Rectal smooth muscle tissue (tissue), 1 donor: ENCODE measurements around the gene KANSL1L.
"Not testable (repeated sequence)": the region's sequence is repeated elsewhere in the genome, so short reads cannot be mapped to it uniquely, and the experiment has no call there.

ENCODE experiments used
- H3K27ac ChIP-seq: one replicate; pipeline ENCODE4 v1.7.0; 2013; ENCODE audit warnings: low read depth, low read length, inconsistent platforms
- H3K27me3 ChIP-seq: one replicate; pipeline ENCODE4 v1.7.0; 2013; ENCODE audit warnings: low read length; ENCODE audit not compliant: control insufficient read depth, insufficient read depth
- H3K36me3 ChIP-seq: one replicate; pipeline ENCODE4 v1.7.0; 2013; ENCODE audit warnings: low read length; ENCODE audit not compliant: control insufficient read depth, insufficient read depth
- H3K4me1 ChIP-seq: one replicate; pipeline ENCODE4 v1.7.0; 2013; ENCODE audit warnings: low read length; ENCODE audit not compliant: control insufficient read depth, insufficient read depth
- H3K4me3 ChIP-seq: one replicate; pipeline ENCODE4 v1.7.0; 2013; ENCODE audit warnings: low read length
- H3K9ac ChIP-seq: one replicate; pipeline ENCODE4 v1.7.0; 2013; ENCODE audit warnings: low read length

Gene KANSL1L

GRCh38 chr2:210189452-210190138 is 18.4 kb upstream of the KANSL1L start:
- H3K27ac ChIP-seq = no peak overlapping the region
- no peaks in the 10 kb centered on the region for H3K36me3 ChIP-seq
- no peak overlapping the region for H3K4me3 ChIP-seq
- no peak overlapping the region for H3K9ac ChIP-seq
- H3K27me3 ChIP-seq = no peaks in the 10 kb centered on the region
- H3K4me1 ChIP-seq = no peaks in the 10 kb centered on the region

DNA sequence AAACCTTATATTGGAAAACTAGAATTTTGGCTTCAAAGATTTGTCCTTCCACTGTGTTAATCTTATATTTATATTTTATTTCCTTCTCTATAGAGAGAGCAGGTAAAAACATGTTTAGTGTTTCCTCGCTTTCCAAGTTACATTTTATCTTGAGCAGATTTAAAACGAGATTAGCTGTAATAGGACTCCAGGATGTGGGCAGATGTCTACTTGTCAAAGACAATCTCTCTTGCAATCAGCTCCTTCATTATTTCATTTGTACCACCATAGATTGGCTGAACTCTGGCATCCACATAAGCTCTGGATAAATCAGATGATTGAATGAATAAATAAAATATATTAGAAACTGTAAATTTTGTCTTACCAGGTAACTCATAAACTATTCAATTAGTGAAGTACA is 17.5 kb upstream of the KANSL1L start:
- no peaks in the 10 kb centered on the region for H3K36me3 ChIP-seq
- H3K9ac ChIP-seq = no peak overlapping the region
- H3K27me3 ChIP-seq = no peaks in the 10 kb centered on the region
- H3K4me3 ChIP-seq = no peak overlapping the region
- H3K4me1 ChIP-seq = no peaks in the 10 kb centered on the region
- no peak overlapping the region for H3K27ac ChIP-seq

- Histone ChIP-seq H3K36me3 (no peaks in the 10 kb centered on the region), H3K27me3 (no peaks in the 10 kb centered on the region), H3K9ac (no peak overlapping the region), H3K27ac (no peak overlapping the region), H3K4me3 (no peak overlapping the region), H3K4me1 (no peaks in the 10 kb centered on the region)
These were observed 17.0 kb upstream of the KANSL1L start for GRCh38 chr2:210188190-210188589.

GRCh38 chr2:210183936-210184335 is 12.7 kb upstream of the KANSL1L start:
- not testable (repeated sequence) for H3K27me3 ChIP-seq, H3K4me3 ChIP-seq, H3K36me3 ChIP-seq, H3K27ac ChIP-seq, H3K9ac ChIP-seq, H3K4me1 ChIP-seq

DNA sequence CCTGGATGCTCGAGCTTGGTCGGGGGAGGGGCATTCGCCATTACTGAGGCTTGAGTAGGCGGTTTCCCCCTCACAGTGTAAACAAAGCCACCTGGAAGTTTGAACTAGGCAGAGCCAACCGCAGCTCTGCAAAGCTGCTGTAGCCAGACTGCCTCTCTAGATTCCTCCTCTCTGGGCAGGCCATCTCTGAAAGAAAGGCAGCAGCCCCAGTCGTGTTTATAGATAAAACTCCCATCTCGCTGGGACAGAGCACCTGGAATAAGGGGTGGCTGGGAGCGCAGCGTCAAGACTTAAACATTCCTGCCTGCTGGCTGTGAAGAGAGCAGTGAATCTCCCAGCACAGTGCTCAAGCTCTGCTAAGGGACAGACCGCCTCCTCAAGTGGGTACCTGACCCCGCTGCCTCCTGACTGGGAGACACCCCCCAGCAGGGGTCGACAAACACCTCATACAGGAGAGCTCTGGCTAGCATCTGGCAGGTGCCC is 10.4 kb upstream of the KANSL1L start:
- not testable (repeated sequence) for H3K27me3 ChIP-seq, H3K36me3 ChIP-seq, H3K27ac ChIP-seq, H3K4me1 ChIP-seq, H3K9ac ChIP-seq, H3K4me3 ChIP-seq

DNA sequence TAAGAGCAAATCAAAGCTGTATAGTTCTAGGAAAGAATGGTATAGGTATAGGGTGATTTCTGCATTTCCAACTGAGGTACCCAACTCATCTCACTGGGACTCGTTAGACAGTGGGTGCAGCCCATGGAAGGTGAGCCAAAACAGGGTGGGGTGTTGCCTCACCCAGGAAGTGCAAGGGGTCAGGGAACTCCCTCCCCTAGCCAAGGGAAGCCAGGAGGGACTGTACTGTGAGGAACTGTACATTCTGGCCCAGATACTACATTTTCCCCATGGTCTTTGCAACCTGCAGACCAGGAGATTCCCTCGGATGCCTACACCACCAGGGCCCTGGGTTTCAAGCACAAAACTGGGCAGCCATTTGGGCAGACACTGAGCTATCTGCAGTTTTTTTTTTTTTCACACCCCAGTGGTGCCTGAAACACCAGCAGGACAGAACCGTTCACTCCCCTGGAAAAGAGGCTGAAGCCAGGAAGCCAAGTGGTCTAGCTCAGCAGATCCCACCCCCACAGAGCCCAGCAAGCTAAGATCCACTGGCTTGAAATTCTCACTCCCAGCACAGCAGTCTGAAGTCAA is 9.9 kb upstream of the KANSL1L start:
- not testable (repeated sequence) for H3K27ac ChIP-seq, H3K9ac ChIP-seq, H3K4me1 ChIP-seq

GRCh38 chr2:210180477-210180876 is 9.3 kb upstream of the KANSL1L start:
- H3K36me3 ChIP-seq = no peaks in the 10 kb centered on the region
- H3K9ac ChIP-seq = no peak overlapping the region
- no peaks in the 10 kb centered on the region for H3K27me3 ChIP-seq
- H3K4me1 ChIP-seq = no peaks in the 10 kb centered on the region
- H3K4me3 ChIP-seq = no peak overlapping the region
- H3K27ac ChIP-seq = no peak overlapping the region

More for the DNA sequence above, 9.9 kb upstream of the KANSL1L start:
- H3K36me3 ChIP-seq, H3K4me3 ChIP-seq, H3K27me3 ChIP-seq: not testable (repeated sequence)

DNA sequence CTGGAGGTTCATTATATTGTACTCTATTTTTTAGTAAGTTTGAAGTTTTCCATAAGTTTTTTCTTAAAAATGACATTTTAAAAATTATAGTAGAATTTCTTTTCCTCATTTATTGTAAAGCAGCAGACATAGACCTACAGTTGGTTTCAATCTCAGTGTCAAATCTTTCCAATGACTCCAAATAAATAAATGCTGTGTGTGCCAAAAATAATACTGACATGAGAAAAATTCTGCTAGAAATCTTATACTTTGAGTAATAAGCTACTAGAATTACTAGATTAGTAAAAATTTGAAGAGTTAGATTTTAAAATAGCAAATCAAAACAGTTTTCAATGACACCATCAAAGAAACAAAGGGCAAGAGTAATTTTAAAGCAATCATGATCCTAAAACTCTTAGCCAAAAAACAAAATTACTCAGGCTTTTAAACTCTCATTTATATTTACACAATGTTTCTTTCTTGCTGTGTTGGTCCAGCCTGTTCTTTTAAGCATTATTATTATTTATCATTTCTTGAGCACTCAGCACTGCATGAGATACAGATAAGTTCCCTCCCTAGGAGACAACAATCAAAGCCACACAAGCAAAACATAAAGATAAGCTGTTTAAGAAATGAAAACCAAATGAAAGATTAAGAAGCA is 8.3 kb upstream of the KANSL1L start:
- H3K9ac ChIP-seq = no peak overlapping the region
- H3K4me3 ChIP-seq = no peak overlapping the region
- no peaks in the 10 kb centered on the region for H3K4me1 ChIP-seq

DNA sequence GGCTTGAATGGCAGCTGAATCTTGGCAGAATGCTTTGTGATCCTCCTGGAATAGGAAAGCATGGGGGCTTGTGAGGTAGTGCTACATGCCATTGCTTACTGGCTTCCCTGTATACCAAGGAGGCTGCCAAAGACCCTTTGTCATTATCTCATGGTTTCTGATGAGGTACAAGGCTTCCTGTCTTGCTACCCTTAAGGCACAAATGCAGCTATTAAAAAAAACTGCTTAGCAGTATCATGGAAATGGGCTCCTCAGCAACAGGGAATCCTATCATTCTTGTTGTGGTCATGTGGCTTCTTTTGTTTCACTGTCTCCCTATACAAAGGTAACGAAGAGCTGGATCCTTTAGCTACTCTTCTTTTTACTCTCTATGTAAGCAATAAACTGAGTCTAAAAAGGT is 6.6 kb upstream of the KANSL1L start:
- no peak overlapping the region for H3K9ac ChIP-seq
- no peaks in the 10 kb centered on the region for H3K4me1 ChIP-seq
- no peak overlapping the region for H3K27ac ChIP-seq
- H3K4me3 ChIP-seq = no peak overlapping the region
- H3K27me3 ChIP-seq = no peaks in the 10 kb centered on the region
- H3K36me3 ChIP-seq = no peaks in the 10 kb centered on the region

More for the DNA sequence above, 8.3 kb upstream of the KANSL1L start:
- no peaks in the 10 kb centered on the region for H3K36me3 ChIP-seq
- H3K27me3 ChIP-seq = no peaks in the 10 kb centered on the region
- no peak overlapping the region for H3K27ac ChIP-seq

- H3K9ac ChIP-seq, H3K4me1 ChIP-seq, H3K27ac ChIP-seq, H3K4me3 ChIP-seq, H3K36me3 ChIP-seq, H3K27me3 ChIP-seq: not testable (repeated sequence)
These were observed 5.9 kb upstream of the KANSL1L start for GRCh38 chr2:210177115-210177514.

DNA sequence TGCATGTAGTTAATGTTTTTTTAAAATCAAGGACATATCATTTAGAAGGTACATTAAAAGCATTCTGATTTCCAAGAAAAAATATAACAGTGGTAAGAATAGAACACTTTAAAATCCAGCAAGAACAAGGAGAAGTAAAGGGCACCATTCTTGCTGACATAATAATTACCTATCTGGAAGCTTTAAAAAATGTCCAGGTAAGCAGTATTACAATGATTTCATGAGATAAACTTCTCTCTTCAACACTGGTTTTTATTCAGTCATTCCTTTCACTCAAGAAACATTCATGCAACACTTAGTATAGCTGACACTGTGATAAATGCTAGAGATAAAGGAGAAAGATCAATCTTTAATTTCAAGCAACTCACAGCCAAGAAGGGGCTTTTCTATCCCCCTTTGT is 2.9 kb upstream of the KANSL1L start:
- Histone ChIP-seq H3K9ac (no peak overlapping the region), H3K27ac (no peak overlapping the region), H3K4me1 (peaks cover 4% of the 10 kb centered on the region), H3K27me3 (no peaks in the 10 kb centered on the region), H3K4me3 (no peak overlapping the region), H3K36me3 (no peaks in the 10 kb centered on the region)

GRCh38 chr2:210172219-210172575 is 988 bp upstream of the KANSL1L start:
- peaks cover 13% of the 10 kb centered on the region for H3K4me1 ChIP-seq
- H3K36me3 ChIP-seq = no peaks in the 10 kb centered on the region
- no peak overlapping the region for H3K9ac ChIP-seq
- H3K27ac ChIP-seq = peak overlapping the region; percentile 82
- H3K4me3 ChIP-seq = peak overlapping the region; percentile 74
- no peaks in the 10 kb centered on the region for H3K27me3 ChIP-seq
